Measurements from ENCODE around the gene BEAN1.

BEAN1 gene

GRCh38 chr16:66395806-66396555 lies 31.1 kb upstream of the BEAN1 start:
- FAIRE-seq (no peak), DNase-seq (ENCODE audit: insufficient read length, low spot score) (no peak)

GRCh38 chr16:66397736-66398433 lies 29.2 kb upstream of the BEAN1 start:
- DNase-seq (ENCODE audit: insufficient read length, low spot score) (no peak), FAIRE-seq (no peak)

DNA sequence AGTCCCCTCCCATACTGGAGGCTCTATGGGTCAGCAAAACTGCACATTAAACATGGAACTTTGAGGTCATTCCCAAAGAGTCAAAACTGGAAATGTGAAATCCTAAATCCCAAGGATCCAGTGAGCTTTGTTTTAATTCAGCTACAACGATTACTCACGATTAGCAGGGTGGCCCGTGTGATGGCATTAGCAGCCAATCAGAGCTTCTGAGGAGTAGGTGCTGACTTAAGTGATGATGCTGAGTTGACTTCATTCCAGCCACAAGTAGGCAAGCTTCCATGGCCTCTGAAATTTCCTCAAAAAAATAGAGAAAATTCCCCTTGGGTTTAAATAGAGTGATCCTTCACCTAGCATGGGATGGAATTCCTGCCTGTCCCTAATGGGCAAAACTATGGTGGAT lies 28.1 kb upstream of the BEAN1 start:
- FAIRE-seq (no peak), DNase-seq (ENCODE audit: insufficient read length, low spot score) (no peak)

DNA sequence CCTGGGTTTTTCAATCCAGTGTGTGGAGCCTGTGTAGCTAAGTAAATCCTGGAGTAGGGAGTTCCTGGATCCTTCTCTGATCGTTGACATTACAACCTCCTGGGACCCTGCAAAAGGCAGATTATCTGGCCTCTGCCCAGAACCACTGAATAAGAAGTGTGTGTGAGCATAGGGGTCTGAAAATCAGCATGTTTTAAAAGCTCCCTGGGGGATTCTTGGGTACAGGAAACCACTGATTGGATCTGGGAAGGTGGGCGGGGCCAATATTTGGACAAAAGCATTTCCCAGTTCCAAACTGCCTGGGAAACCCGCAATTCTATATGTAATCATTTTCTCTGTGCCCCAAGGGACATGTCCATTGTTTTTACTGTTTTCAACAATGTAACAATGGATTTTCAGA lies 27.2 kb upstream of the BEAN1 start:
- DNase-seq (ENCODE audit: insufficient read length, low spot score) (no peak), FAIRE-seq (no peak)

DNA sequence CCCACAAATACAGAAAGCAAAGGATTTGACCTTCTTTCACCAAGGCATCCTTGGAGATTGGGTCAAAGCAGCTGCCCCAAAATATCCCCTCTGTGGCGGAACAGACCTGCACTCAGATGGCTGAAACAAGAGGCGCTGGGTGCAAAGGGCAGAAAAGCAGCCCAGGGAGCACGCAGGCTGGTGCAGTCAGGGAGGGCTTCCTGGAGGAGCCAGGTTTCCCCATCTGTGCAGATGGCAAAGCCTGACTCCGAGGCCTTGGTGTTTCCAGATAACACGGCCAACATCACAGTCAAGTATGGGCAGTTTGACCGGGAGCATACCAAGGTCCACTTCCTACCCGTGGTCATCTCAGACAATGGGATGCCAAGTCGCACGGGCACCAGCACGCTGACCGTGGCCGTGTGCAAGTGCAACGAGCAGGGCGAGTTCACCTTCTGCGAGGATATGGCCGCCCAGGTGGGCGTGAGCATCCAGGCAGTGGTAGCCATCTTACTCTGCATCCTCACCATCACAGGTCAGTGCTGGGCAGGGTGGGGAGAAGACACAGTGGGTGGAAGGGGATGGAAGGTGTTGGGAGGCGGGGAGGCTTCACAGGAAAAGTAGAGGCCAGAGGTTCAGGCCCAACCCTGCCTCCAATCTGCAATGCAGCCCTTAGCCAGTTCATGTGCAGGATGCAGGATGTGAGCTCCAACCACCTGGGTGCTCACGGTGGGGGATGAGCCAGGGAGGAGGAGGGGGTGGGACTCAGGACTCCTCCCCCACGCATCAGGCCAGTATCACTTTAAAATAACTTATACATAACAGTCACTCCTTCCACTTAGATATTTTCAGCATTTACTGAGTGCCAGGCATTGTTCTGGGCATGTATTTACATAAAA lies 26.4 kb upstream of the BEAN1 start:
- no peak for DNase-seq (ENCODE audit: insufficient read length, low spot score)
- FAIRE-seq, result no peak

DNA sequence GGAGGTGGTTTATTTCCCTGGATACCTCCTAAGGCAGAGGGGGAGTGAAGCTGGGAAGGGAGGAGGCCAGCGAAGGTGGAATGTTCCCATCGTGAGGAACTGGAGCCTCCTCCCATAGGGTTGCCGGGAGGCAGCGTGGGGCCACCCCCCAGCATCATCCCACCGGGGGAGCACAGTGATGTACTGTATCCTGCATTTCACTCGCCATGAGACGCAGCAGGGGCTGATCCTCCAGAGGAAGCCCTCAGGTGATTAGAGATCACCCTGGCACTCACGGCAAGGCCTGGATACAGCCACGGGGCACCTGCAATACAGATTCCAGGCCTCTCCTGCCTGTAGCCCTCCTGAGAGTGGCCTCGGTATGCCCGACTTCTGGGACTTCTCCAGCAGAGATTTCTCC lies 25.5 kb upstream of the BEAN1 start:
- no peak for FAIRE-seq
- DNase-seq (ENCODE audit: insufficient read length, low spot score), result no peak

GRCh38 chr16:66402166-66402565 lies 24.9 kb upstream of the BEAN1 start:
- no peak for FAIRE-seq
- no peak for DNase-seq (ENCODE audit: insufficient read length, low spot score)

DNA sequence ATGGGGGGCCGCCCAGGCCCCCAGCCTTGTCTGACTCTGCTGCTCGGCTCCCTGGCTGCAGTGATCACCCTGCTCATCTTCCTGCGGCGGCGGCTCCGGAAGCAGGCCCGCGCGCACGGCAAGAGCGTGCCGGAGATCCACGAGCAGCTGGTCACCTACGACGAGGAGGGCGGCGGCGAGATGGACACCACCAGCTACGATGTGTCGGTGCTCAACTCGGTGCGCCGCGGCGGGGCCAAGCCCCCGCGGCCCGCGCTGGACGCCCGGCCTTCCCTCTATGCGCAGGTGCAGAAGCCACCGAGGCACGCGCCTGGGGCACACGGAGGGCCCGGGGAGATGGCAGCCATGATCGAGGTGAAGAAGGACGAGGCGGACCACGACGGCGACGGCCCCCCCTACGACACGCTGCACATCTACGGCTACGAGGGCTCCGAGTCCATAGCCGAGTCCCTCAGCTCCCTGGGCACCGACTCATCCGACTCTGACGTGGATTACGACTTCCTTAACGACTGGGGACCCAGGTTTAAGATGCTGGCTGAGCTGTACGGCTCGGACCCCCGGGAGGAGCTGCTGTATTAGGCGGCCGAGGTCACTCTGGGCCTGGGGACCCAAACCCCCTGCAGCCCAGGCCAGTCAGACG lies 24.4 kb upstream of the BEAN1 start:
- FAIRE-seq (no peak), DNase-seq (ENCODE audit: insufficient read length, low spot score) (no peak)

GRCh38 chr16:66403531-66404145 lies 23.5 kb upstream of the BEAN1 start:
- DNase-seq (ENCODE audit: insufficient read length, low spot score) (no peak), FAIRE-seq (no peak)

- FAIRE-seq (no peak), DNase-seq (ENCODE audit: insufficient read length, low spot score) (no peak)
These were observed 21.9 kb upstream of the BEAN1 start for GRCh38 chr16:66405057-66405783.

- FAIRE-seq (peak; percentile 71), DNase-seq (ENCODE audit: insufficient read length, low spot score) (peak; percentile 94)
These were observed 20.4 kb upstream of the BEAN1 start for GRCh38 chr16:66406534-66407221.

GRCh38 chr16:66408163-66409048 lies 18.7 kb upstream of the BEAN1 start:
- FAIRE-seq (no peak), DNase-seq (ENCODE audit: insufficient read length, low spot score) (no peak)

GRCh38 chr16:66409156-66409555 lies 17.9 kb upstream of the BEAN1 start:
- DNase-seq (ENCODE audit: insufficient read length, low spot score) (no peak), FAIRE-seq (no peak)

DNA sequence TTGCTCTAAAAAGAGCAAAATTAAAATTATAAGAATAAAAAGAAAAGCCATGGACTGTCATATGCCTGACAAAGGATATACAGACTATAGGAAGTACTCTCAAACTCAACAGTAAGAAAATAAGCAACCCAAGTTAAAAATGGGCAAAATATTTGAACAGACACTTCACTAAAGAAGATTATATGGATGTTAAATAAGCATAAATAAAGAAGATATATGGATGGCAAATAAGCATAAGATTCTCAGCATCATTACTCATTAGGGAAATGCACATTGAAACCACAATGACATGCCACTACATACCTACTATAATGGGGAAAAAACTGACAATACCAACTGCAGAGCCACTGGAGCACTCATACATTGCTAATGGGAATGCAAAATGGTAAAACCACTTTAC lies 14.9 kb upstream of the BEAN1 start:
- FAIRE-seq (no peak), DNase-seq (ENCODE audit: insufficient read length, low spot score) (no peak)

DNA sequence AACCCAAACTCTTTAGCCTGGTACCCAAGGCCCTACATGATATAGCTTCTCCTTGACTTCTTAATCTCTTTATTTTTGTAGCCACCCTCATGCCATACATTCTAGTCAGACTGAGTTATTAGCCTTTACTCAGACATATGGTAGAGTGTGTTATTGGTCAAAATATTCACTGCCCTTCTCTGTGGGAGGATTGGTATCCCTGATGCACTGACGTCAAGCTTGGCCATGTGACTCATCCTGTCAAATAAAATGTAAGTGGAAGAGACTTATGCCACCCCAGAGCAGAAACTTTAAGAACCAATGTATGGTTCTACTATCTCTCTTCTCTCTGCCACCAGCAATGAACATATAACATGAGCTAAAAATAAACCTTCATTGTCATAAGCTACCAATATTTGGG lies 12.2 kb upstream of the BEAN1 start:
- DNase-seq (ENCODE audit: insufficient read length, low spot score), result no peak
- no peak for FAIRE-seq

- FAIRE-seq, result no peak
- no peak for DNase-seq (ENCODE audit: insufficient read length, low spot score)
These were observed 11.0 kb upstream of the BEAN1 start for GRCh38 chr16:66416136-66416535.

DNA sequence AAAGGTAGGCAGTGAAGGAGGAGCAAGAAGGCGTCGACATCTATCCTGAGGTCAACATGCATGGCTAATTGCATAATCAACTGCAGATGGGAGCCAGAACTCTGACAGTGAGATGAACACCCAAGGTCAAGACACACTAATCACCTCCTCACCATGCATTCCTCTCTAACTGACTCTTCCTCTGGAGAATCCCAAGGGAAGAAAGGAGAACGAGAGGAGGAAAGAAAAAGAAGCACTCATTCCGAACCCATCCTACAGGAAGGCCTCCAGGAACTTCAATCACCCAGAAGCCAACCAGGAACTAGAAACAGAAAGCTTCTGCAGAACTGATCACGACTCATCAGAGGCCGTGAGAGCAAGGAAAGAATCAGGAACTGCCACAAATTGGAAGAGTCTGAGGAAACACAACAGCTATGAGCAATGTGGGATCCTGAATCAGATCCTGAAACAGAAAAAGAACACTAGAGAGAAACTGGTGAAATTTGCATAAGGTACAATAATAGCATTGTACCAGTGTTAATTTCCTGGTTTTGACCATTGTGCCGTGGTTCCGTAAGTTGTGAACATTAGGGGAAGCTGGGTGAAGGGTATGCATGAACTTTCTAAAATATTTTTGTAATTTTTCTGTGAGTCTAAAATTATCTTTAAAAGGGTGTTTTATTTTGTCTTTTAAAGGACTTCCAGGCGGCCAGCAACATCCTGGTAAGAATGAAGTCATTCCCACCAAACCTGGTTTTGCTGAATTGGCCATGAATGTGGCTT lies 10.0 kb upstream of the BEAN1 start:
- no peak for DNase-seq (ENCODE audit: insufficient read length, low spot score)
- FAIRE-seq, result no peak
